A549 (cell line): ENCODE results near the gene MAFF.

ENCODE experiments used
- CEBPB ChIP-seq, 2 experiments: fragments of >200 bp in 1 of 2; sonication (Bioruptor Twin) in 1 of 2; formaldehyde crosslinking in 1 of 2; IDR thresholded peaks; 2 replicates each; pipeline ENCODE4 v1.6.1; 2012 to 2016
- FOSL2 ChIP-seq, 2 experiments: fragments of 450-650 bp in 1 of 2; fragments of >200 bp in 1 of 2; sonication (Bioruptor Twin) in 1 of 2; formaldehyde crosslinking; IDR thresholded peaks; 2 replicates each; pipeline versions ENCODE4 v1.5.0 to v1.6.1; 2016 to 2020; ENCODE audit warnings: mild to moderate bottlenecking in 1 of 2, moderate library complexity in 1 of 2
- NR3C1 ChIP-seq: fragments of >200 bp; sonication (Bioruptor Twin); formaldehyde crosslinking; IDR thresholded peaks from 3 replicates; pipeline ENCODE4 v1.6.1; 2017
- POLR2AphosphoS2 ChIP-seq: conservative IDR thresholded peaks from 2 replicates; pipeline ENCODE4 v1.6.1; 2012; ENCODE audit warnings: low read length, improper control_type of control experiment, inconsistent platforms
- TF ChIP-seq, protein P1 (sequence below): fragments of >200 bp; sonication (Bioruptor Twin); formaldehyde crosslinking; IDR thresholded peaks from 3 replicates; pipeline ENCODE4 v1.5.1; 2016
- TF ChIP-seq, protein P2 (sequence below): IDR thresholded peaks from 2 replicates; pipeline ENCODE4 v1.6.1; 2012

DNA sequence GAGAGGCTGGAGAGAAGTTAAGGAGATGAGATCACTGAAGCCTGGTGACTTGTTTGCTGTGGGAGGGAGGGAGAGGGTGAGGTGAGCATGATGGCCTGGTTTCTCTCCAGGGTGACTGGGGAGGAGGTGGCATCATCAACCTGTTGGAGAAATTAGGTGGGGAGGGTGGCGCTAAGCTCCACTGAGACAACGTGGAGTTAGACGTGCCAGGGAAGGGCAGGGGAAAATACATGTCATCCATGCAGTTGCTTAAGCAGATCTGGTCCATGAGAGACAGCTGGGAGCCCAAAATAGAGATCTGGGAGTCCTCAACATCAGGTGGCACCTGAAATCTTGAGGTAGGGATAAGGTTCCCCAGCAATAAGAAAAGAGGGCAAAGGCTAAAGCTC is 9.3 kb upstream of the MAFF start:
- TF ChIP-seq, protein P1, sequence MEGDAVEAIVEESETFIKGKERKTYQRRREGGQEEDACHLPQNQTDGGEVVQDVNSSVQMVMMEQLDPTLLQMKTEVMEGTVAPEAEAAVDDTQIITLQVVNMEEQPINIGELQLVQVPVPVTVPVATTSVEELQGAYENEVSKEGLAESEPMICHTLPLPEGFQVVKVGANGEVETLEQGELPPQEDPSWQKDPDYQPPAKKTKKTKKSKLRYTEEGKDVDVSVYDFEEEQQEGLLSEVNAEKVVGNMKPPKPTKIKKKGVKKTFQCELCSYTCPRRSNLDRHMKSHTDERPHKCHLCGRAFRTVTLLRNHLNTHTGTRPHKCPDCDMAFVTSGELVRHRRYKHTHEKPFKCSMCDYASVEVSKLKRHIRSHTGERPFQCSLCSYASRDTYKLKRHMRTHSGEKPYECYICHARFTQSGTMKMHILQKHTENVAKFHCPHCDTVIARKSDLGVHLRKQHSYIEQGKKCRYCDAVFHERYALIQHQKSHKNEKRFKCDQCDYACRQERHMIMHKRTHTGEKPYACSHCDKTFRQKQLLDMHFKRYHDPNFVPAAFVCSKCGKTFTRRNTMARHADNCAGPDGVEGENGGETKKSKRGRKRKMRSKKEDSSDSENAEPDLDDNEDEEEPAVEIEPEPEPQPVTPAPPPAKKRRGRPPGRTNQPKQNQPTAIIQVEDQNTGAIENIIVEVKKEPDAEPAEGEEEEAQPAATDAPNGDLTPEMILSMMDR = no peak
- TF ChIP-seq, protein P2, sequence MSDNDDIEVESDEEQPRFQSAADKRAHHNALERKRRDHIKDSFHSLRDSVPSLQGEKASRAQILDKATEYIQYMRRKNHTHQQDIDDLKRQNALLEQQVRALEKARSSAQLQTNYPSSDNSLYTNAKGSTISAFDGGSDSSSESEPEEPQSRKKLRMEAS = no peak
- no peak for TF ChIP-seq CEBPB (IDR thresholded peaks at IDR 0.05)
- TF ChIP-seq FOSL2 (IDR thresholded peaks at IDR 0.05) = no peak
- no peak for TF ChIP-seq FOSL2 (CRISPR knock-in tag; IDR thresholded peaks at IDR 0.05)
- TF ChIP-seq NR3C1 = no peak
- TF ChIP-seq POLR2AphosphoS2 = no peak
